Endothelial cell of umbilical vein (primary cell): ENCODE results near the gene PLN. TPM values are rescaled to one million over a fixed set of nuclear protein-coding genes. Genes with fewer than 3 reads are reported as not detected.

ENCODE experiments used
- BruUV-seq: library from RNA; stranded (reverse); fragments of 400-500 nt; replicated peaks from 2 replicates; lab custom pipeline; 2021; lab: Mats Ljungman, UMichigan
- CTCF ChIA-PET: fragments of 300-600, 350-600 bp; sonication (Branson Sonifier 250); formaldehyde crosslinking; loops from one replicate; lab custom pipeline; 2021; ENCODE audit warnings: antibody characterized with exemption, inconsistent platforms; lab: Charles Lee
- POLR2A ChIA-PET: fragments of 300-600, 350-600 bp; sonication (Branson Sonifier 250); formaldehyde crosslinking; loops from one replicate; lab custom pipeline; 2021; ENCODE audit warnings: antibody characterized with exemption, inconsistent platforms; lab: Charles Lee
- DNase-seq: peaks from one replicate; pipeline ENCODE4 v3.0.0-alpha.2; 2011; ENCODE audit warnings: low read depth, low spot score
- FAIRE-seq: peaks from 2 replicates; lab custom pipeline; 2011; peaks lifted over from hg19 to GRCh38; lab: Jason Lieb, UNC
- H2AFZ ChIP-seq: 2 replicates; pipeline ENCODE4 v1.6.0; 2012; ENCODE audit warnings: low read depth, low read length, control low read depth, inconsistent platforms
- H3K27ac ChIP-seq: 2 replicates; pipeline ENCODE4 v1.5.1; 2011; ENCODE audit warnings: low read depth, mild to moderate bottlenecking, control low read depth, low read length, moderate library complexity; ENCODE audit not compliant: insufficient read depth
- H3K27me3 ChIP-seq, 2 experiments: 2 replicates each; pipeline versions ENCODE4 v1.6.0 to v1.6.1; 2011; ENCODE audit warnings: low read length in 2 of 2, mixed read lengths in 1 of 2; ENCODE audit not compliant: control insufficient read depth in 2 of 2, insufficient read depth in 2 of 2
- H3K36me3 ChIP-seq, 2 experiments: 2 replicates in 1 of 2; 3 replicates in 1 of 2; pipeline ENCODE4 v1.5.1; 2011; ENCODE audit warnings: low read length in 2 of 2, mild to moderate bottlenecking in 1 of 2, moderate library complexity in 1 of 2; ENCODE audit not compliant: control insufficient read depth in 2 of 2, insufficient read depth in 2 of 2; ENCODE audit errors: extremely low read depth in 1 of 2
- H3K4me1 ChIP-seq: 3 replicates; pipeline ENCODE4 v1.5.1; 2011; ENCODE audit warnings: mild to moderate bottlenecking, low read length; ENCODE audit not compliant: control insufficient read depth, insufficient read depth; ENCODE audit errors: extremely low read depth
- H3K4me2 ChIP-seq: 2 replicates; pipeline ENCODE4 v1.6.1; 2011; ENCODE audit warnings: low read length, control low read depth, mixed read lengths; ENCODE audit not compliant: insufficient read depth
- H3K4me3 ChIP-seq, 3 experiments: fragments of 200-600 bp in 1 of 3; sonication (generic), shearing (Covaris generic) in 1 of 3; replicated peaks in 1 of 3; 2 replicates each; pipeline ENCODE4 v1.5.1; 2011 to 2016; ENCODE audit warnings: control low read depth in 3 of 3, low read length in 3 of 3, mild to moderate bottlenecking in 2 of 3, inconsistent platforms in 1 of 3, low read depth in 1 of 3, moderate library complexity in 1 of 3; ENCODE audit not compliant: insufficient read depth in 1 of 3
- H3K79me2 ChIP-seq: 2 replicates; pipeline ENCODE4 v1.6.0; 2012; ENCODE audit warnings: low read length, inconsistent platforms; ENCODE audit not compliant: control insufficient read depth, insufficient read depth
- H3K9ac ChIP-seq: replicated peaks from 2 replicates; pipeline ENCODE3; 2011; ENCODE audit warnings: low read length, control low read depth; ENCODE audit not compliant: insufficient read depth; ENCODE audit errors: extremely low read depth
- H3K9me1 ChIP-seq: replicated peaks from 3 replicates; pipeline ENCODE4 v1.6.0; 2011; ENCODE audit warnings: mild to moderate bottlenecking, low read length; ENCODE audit not compliant: control insufficient read depth, insufficient read depth; ENCODE audit errors: extremely low read depth
- H3K9me3 ChIP-seq: replicated peaks from 2 replicates; pipeline ENCODE4 v1.5.1; 2012; ENCODE audit warnings: low read length, inconsistent platforms; ENCODE audit not compliant: control insufficient read depth, insufficient read depth
- H4K20me1 ChIP-seq: replicated peaks from 2 replicates; pipeline ENCODE3; 2011; ENCODE audit warnings: mild to moderate bottlenecking, low read length; ENCODE audit not compliant: control insufficient read depth, insufficient read depth; ENCODE audit errors: extremely low read depth
- EZH2 ChIP-seq: IDR thresholded peaks from 2 replicates; pipeline ENCODE4 v1.6.1; 2012; ENCODE audit warnings: borderline replicate concordance, low read depth, mild to moderate bottlenecking, moderate library complexity, low read length, inconsistent platforms; ENCODE audit not compliant: severe bottlenecking
- FOS ChIP-seq: IDR thresholded peaks from 2 replicates; pipeline ENCODE4 v1.6.1; 2011; ENCODE audit warnings: mild to moderate bottlenecking, low read length, moderate library complexity, borderline replicate concordance; ENCODE audit not compliant: insufficient read depth
- GATA2 ChIP-seq: IDR thresholded peaks from 2 replicates; pipeline ENCODE4 v1.7.0; 2011; ENCODE audit warnings: low read depth, mild to moderate bottlenecking, moderate library complexity, mixed read lengths, low read length; ENCODE audit not compliant: insufficient read length, insufficient read depth
- JUN ChIP-seq: IDR thresholded peaks from 2 replicates; pipeline ENCODE4 v1.6.1; 2011; ENCODE audit warnings: borderline replicate concordance, low read depth; ENCODE audit not compliant: insufficient read length, insufficient read depth
- MYC ChIP-seq: IDR thresholded peaks from one replicate; pipeline ENCODE4 v1.6.1; 2011; ENCODE audit warnings: mild to moderate bottlenecking, low read depth, low read length
- POLR2A ChIP-seq: IDR thresholded peaks from 2 replicates; pipeline ENCODE4 v1.6.1; 2012; ENCODE audit warnings: low read depth, mild to moderate bottlenecking, control low read depth, low read length
- POLR2AphosphoS5 ChIP-seq: IDR thresholded peaks from 2 replicates; pipeline ENCODE4 v1.6.1; 2012; ENCODE audit warnings: low read depth, mild to moderate bottlenecking, control low read depth, low read length, moderate library complexity; ENCODE audit not compliant: insufficient read depth
- dilution Hi-C: fragments of 300-500 bp; cut with MboI; formaldehyde crosslinking; loops from one replicate; pipeline ENCODE4 v1.15.0; 2019; ENCODE audit warnings: low sequenced_read_pairs; ENCODE audit not compliant: extremely low pct_ligation_motif_present
- intact Hi-C: fragments of 100-400 bp; cut with micrococcal nuclease; formaldehyde crosslinking; loops from one replicate; pipeline ENCODE4 v1.10.0; 2022
- polyA plus RNA-seq, 4 experiments: library from polyadenylated mRNA; depleted of rRNA in 3 of 4; stranded (reverse) in 3 of 4; unstranded in 1 of 4; fragments of >200 nt; gene quantifications; 2 replicates each; pipeline versions ENCODE4 v1.2.1 to v1.2.3, GENCODE V29; 2011 to 2012; ENCODE audit warnings: missing spikeins in 1 of 4
- total RNA-seq: library from RNA; stranded (reverse); gene quantifications from 2 replicates; pipeline ENCODE4 v1.2.3, GENCODE V29; 2021
- TF ChIP-seq, protein P1 (sequence below): IDR thresholded peaks from 2 replicates; pipeline ENCODE4 v1.6.1; 2011; ENCODE audit not compliant: insufficient read depth, insufficient read length
- TF ChIP-seq, protein P2 (sequence below), 2 donors: IDR thresholded peaks; 1 replicate in 1 of 2; 2 replicates in 1 of 2; pipeline ENCODE4 v1.5.1; 2011; ENCODE audit warnings: low read length in 2 of 2, mild to moderate bottlenecking in 2 of 2, moderate library complexity in 2 of 2, control low read depth in 1 of 2, inconsistent platforms in 1 of 2, low read depth in 1 of 2; ENCODE audit not compliant: insufficient read depth in 1 of 2; ENCODE audit errors: extremely low read depth in 1 of 2

The PLN gene
- total and polyA plus RNA-seq, 2 donors (not counting 3 experiments of a cell fraction or from before 2014, with no cell fraction given): not detected

DNA sequence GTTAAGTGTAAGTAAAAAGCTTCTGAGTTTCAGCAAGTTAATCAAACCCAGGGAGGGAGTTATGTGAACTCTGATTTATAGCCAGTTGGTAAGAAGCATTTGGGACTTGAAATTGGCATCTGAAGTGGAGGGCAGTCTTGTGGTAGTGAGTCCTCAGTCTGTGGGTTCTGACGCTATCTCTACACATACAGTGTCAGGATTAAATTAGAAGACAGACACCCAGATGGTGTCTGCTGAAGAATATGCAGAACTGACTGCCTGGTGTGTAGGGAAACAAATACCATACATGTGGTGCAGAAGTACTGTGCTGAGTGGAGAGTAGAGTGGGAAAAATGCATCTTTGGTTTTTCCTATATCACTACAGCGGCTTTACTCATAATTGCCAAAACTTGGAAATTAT, 43.5 kb upstream of the PLN start:
- no peaks in the 10 kb centered on the region for H3K79me2 ChIP-seq
- CTCF ChIA-PET: interaction anchor here (1.3 kb wide), 2 partner anchors 11 to 219 kb away, joined by 3 to 4 read pairs; no protein-coding TSS in a partner anchor
- no peaks in the 10 kb centered on the region for H3K27me3 ChIP-seq
- H3K9me1 ChIP-seq: no peaks in the 10 kb centered on the region
- no peaks in the 10 kb centered on the region for H3K4me1 ChIP-seq
- POLR2A ChIA-PET: no interaction called here
- dilution Hi-C loops (no loop called here), intact Hi-C loops (no loop called here)
- FAIRE-seq (no peak), DNase-seq (no peak)
- no peaks in the 10 kb centered on the region for H3K9me3 ChIP-seq
- no peak overlapping the region for H3K27ac ChIP-seq
- no peak overlapping the region for H3K9ac ChIP-seq
- H3K4me3 ChIP-seq: no peak overlapping the region
- no TSS peak for BruUV-seq
- TF ChIP-seq FOS (no peak), MYC (no peak), POLR2A (no peak), POLR2AphosphoS5 (no peak), EZH2 (no peak), GATA2 (no peak), JUN (no peak)
- TF ChIP-seq, protein P1, sequence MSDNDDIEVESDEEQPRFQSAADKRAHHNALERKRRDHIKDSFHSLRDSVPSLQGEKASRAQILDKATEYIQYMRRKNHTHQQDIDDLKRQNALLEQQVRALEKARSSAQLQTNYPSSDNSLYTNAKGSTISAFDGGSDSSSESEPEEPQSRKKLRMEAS: no peak
- TF ChIP-seq, protein P2, sequence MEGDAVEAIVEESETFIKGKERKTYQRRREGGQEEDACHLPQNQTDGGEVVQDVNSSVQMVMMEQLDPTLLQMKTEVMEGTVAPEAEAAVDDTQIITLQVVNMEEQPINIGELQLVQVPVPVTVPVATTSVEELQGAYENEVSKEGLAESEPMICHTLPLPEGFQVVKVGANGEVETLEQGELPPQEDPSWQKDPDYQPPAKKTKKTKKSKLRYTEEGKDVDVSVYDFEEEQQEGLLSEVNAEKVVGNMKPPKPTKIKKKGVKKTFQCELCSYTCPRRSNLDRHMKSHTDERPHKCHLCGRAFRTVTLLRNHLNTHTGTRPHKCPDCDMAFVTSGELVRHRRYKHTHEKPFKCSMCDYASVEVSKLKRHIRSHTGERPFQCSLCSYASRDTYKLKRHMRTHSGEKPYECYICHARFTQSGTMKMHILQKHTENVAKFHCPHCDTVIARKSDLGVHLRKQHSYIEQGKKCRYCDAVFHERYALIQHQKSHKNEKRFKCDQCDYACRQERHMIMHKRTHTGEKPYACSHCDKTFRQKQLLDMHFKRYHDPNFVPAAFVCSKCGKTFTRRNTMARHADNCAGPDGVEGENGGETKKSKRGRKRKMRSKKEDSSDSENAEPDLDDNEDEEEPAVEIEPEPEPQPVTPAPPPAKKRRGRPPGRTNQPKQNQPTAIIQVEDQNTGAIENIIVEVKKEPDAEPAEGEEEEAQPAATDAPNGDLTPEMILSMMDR (IDR thresholded peaks at IDR 0.05; ENCODE audit: extremely low read depth in 1 of 2, insufficient read depth in 1 of 2, low read depth in 1 of 2, low read length in 2 of 2): no peak
- no peaks in the 10 kb centered on the region for H3K36me3 ChIP-seq
- H3K4me2 ChIP-seq: no peak overlapping the region
- no peak overlapping the region for H2AFZ ChIP-seq
- peaks cover 3% of the 10 kb centered on the region for H4K20me1 ChIP-seq
